Measurements from ENCODE around the gene FLRT2. TPM values are rescaled to one million over a fixed set of nuclear protein-coding genes. Genes with fewer than 3 reads are reported as not detected.

The FLRT2 gene, protein sequence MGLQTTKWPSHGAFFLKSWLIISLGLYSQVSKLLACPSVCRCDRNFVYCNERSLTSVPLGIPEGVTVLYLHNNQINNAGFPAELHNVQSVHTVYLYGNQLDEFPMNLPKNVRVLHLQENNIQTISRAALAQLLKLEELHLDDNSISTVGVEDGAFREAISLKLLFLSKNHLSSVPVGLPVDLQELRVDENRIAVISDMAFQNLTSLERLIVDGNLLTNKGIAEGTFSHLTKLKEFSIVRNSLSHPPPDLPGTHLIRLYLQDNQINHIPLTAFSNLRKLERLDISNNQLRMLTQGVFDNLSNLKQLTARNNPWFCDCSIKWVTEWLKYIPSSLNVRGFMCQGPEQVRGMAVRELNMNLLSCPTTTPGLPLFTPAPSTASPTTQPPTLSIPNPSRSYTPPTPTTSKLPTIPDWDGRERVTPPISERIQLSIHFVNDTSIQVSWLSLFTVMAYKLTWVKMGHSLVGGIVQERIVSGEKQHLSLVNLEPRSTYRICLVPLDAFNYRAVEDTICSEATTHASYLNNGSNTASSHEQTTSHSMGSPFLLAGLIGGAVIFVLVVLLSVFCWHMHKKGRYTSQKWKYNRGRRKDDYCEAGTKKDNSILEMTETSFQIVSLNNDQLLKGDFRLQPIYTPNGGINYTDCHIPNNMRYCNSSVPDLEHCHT
- 7.9 and 29.4 TPM in 2 replicates for total RNA-seq

DNA sequence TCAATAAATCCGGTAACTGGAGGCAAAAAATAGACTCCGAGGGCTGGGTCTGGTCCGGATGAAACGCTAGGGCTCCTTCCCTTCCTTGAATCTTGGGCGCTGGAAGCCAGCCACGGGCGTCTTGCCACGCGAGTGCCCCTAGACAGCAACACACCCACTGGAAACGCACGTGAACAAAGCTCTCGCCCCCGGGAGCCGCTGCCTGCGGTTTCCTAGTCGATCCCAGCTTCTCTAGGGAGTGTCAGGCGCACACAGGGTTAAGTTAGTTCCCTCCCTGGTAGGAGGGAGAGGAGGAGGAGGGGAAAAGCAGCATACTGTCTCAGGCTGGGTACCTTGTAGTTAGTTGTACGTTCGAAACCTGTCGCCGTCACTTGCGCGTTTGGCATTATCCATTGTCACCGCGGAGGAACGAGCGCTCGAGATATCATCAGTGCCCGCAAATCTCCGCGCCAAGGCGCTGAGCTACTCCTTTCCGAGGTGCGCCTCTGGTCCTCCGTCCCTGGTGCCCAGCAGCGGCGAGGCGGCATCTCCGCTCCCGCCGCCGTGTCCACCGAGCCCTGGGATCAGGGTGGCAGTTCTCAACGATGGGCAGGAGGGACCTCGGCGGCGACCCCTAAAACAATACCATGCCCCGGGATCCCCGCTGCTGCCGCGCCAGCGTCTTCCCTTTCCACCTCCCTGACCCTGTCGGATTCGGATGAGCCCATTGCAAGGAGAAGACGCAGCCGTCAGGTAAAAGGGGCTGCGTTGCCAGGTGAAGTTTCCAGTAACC, at the start of gene FLRT2:
FLRT2 (plus strand) TSS at position 342 of the 772 bp plus-strand sequence. CDS start 91,371 bp downstream, outside the sequence.

Measured in smooth muscle cell of the pulmonary artery (primary cell).